ENCODE results near the gene FABP1.

Gene FABP1

GRCh38 chr2:88136817-88137216 is 9.0 kb upstream of the FABP1 start:
- no peak for DNase-seq

GRCh38 chr2:88133875-88134274 is 6.0 kb upstream of the FABP1 start:
- no peak for DNase-seq

GRCh38 chr2:88131999-88132368 is 4.1 kb upstream of the FABP1 start:
- DNase-seq: no peak

- no peak for DNase-seq
Observed at GRCh38 chr2:88131201-88131998, 3.5 kb upstream of the FABP1 start.

GRCh38 chr2:88129313-88129959 is 1.6 kb upstream of the FABP1 start:
- no peak for DNase-seq

- no peak for DNase-seq
Observed at GRCh38 chr2:88128654-88129312, 921 bp upstream of the FABP1 start.

GRCh38 chr2:88127638-88127887 is 299 bp downstream of the FABP1 start:
- DNase-seq: no peak

GRCh38 chr2:88126772-88127637 is 857 bp downstream of the FABP1 start:
- DNase-seq: no peak

GRCh38 chr2:88125924-88126771 is 1.7 kb downstream of the FABP1 start:
- no peak for DNase-seq

- no peak for DNase-seq
Observed at GRCh38 chr2:88125344-88125923, 2.4 kb downstream of the FABP1 start.

GRCh38 chr2:88123975-88124917 is 3.6 kb downstream of the FABP1 start:
- no peak for DNase-seq

- no peak for DNase-seq
Observed at GRCh38 chr2:88123164-88123974, 4.5 kb downstream of the FABP1 start.

GRCh38 chr2:88122141-88122884 is 5.5 kb downstream of the FABP1 start:
- no peak for DNase-seq

GRCh38 chr2:88121678-88122077 is 6.2 kb downstream of the FABP1 start:
- DNase-seq: no peak

GRCh38 chr2:88117973-88118372 is 9.9 kb downstream of the FABP1 start:
- no peak for DNase-seq

GRCh38 chr2:88116669-88117432 is 11.0 kb downstream of the FABP1 start:
- no peak for DNase-seq

- no peak for DNase-seq
Observed at GRCh38 chr2:88115825-88116518, 11.9 kb downstream of the FABP1 start.

- DNase-seq: no peak
Observed at GRCh38 chr2:88114889-88115288, 13.0 kb downstream of the FABP1 start.
